Stomach (tissue), 9 donors: Measurements from ENCODE around the gene MAP3K6. TPM values are rescaled to one million over a fixed set of nuclear protein-coding genes. Genes with fewer than 3 reads are reported as not detected.
"Not testable (repeated sequence)": the region's sequence is repeated elsewhere in the genome, so short reads cannot be mapped to it uniquely, and the experiment has no call there.

Experiments used
- DNase-seq, 2 donors: peaks; one replicate each; pipeline versions ENCODE4 v3.0.0 to v3.0.0-alpha.2; 2013 to 2019
- H3K27ac ChIP-seq, 5 donors: fragments of 200-600 bp in 4 of 5; sonication (generic) in 4 of 5; one replicate each; pipeline ENCODE4 v1.5.1; 2013 to 2019; ENCODE audit warnings: mild to moderate bottlenecking in 1 of 5, moderate library complexity in 1 of 5
- H3K27me3 ChIP-seq, 3 donors: fragments of 200-600 bp; sonication (generic); one replicate each; pipeline ENCODE4 v1.5.1; 2017 to 2019; ENCODE audit warnings: mixed run types in 1 of 3
- H3K36me3 ChIP-seq, 4 donors: fragments of 200-600 bp; sonication (generic); 1 replicate in 3 of 4; 2 replicates in 1 of 4; pipeline ENCODE4 v1.5.1; 2016 to 2019
- H3K4me1 ChIP-seq, 4 donors: fragments of 200-600 bp; sonication (generic); one replicate each; pipeline ENCODE4 v1.5.1; 2016 to 2019
- H3K4me3 ChIP-seq, 4 donors: fragments of 200-600 bp; sonication (generic) in 3 of 4; one replicate each; pipeline ENCODE4 v1.5.1; 2016 to 2019; ENCODE audit warnings: mild to moderate bottlenecking in 1 of 4
- H3K9me3 ChIP-seq, 4 donors: fragments of 200-600 bp; sonication (generic); one replicate each; pipeline ENCODE4 v1.5.1; 2016 to 2019
- EP300 ChIP-seq: sonication (generic); formaldehyde crosslinking; IDR thresholded peaks from one replicate; pipeline ENCODE4 v1.6.1; 2017; ENCODE audit warnings: antibody characterized with exemption
- POLR2A ChIP-seq, 4 donors: fragments of 450-650 bp; IDR thresholded peaks; one replicate each; pipeline ENCODE4 v1.6.1; 2016; ENCODE audit warnings: antibody characterized with exemption in 4 of 4, control low read depth in 2 of 4, mild to moderate bottlenecking in 1 of 4, moderate library complexity in 1 of 4
- POLR2AphosphoS5 ChIP-seq, 3 donors: sonication (generic); formaldehyde crosslinking; IDR thresholded peaks; one replicate each; pipeline ENCODE4 v1.6.1; 2016; ENCODE audit warnings: antibody characterized with exemption in 3 of 3
- WGBS, 5 donors: extraction: QIAGEN DNeasy Blood & Tissue Kit in 3 of 5; methylation state at CpG; one replicate each; pipeline versions ENCODE4 v1.1.5 to v1.1.7; 2013 to 2018; 5-methylcytosine and 5-hydroxymethylcytosine counted together
- intact Hi-C: fragments of 100-400 bp; cut with DNase I; formaldehyde crosslinking; loops from one replicate; pipeline ENCODE4 v1.15.1; 2023; ENCODE audit warnings: low total_unique reads
- polyA plus RNA-seq, 3 donors: library from polyadenylated mRNA; stranded (reverse); fragments of 200-250 nt; gene quantifications; one replicate each; pipeline ENCODE4 v1.2.3, GENCODE V29; 2013
- total RNA-seq, 5 donors: library from RNA; depleted of rRNA; stranded (reverse); fragments of >200 nt; gene quantifications; one replicate each; pipeline versions ENCODE4 v1.1.0 to v1.2.3, GENCODE V29; 2014 to 2016
- TF ChIP-seq, protein P1 (sequence below), 7 experiments: fragments of 450-650 bp in 4 of 7; fragments of 200-600 bp in 3 of 7; sonication (generic) in 3 of 7; IDR thresholded peaks; one replicate each; pipeline ENCODE4 v1.5.1; 2016 to 2019; ENCODE audit warnings: antibody characterized with exemption in 7 of 7, control low read depth in 2 of 7, mild to moderate bottlenecking in 1 of 7
- donor health status: healthy with polysubstance abuse.
- donor health status: Bipolar disorder and iron deficiency.
- donor health status: healthy.

The MAP3K6 gene
- total and polyA plus RNA-seq, 8 donors, result 11.6 to 110 (median 36.2) TPM

DNA sequence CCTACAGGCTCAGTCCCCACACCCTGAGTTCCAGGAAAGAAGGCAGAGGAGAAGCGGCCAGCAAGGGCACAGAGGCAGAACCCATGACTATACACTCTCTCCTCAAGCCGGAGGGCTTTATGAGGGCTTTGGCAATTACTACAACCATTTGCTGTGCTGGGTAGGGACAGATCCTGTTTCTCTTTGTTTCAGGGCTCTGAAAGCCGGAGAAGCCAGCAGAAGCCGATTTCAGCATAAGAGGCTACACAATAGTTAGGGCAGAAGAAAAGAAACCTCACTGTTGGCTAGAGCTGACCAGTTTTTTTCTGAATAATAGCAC, 39.6 kb upstream of the MAP3K6 start:
- Histone ChIP-seq H3K36me3 (peaks cover 52 to 70% (median 62%) of the 10 kb centered on the region in 4 donors), H3K9me3 (no peaks in the 10 kb centered on the region), H3K27me3 (no peaks in the 10 kb centered on the region), H3K27ac (peak overlapping the region; percentile 3 to 83 (median 48)), H3K4me1 (peaks cover 27 to 64% (median 51%) of the 10 kb centered on the region in 4 donors), H3K4me3 (no peak overlapping the region)
- WGBS, 5 donors, result 37 to 62% (median 58%) methylated on average over 4 of the region's 4 CpGs
- no peak for DNase-seq
- intact Hi-C loops, result no loop called here
- no peak for TF ChIP-seq POLR2A (IDR thresholded peaks at IDR 0.05)
- TF ChIP-seq EP300, result no peak
- TF ChIP-seq, protein P1, sequence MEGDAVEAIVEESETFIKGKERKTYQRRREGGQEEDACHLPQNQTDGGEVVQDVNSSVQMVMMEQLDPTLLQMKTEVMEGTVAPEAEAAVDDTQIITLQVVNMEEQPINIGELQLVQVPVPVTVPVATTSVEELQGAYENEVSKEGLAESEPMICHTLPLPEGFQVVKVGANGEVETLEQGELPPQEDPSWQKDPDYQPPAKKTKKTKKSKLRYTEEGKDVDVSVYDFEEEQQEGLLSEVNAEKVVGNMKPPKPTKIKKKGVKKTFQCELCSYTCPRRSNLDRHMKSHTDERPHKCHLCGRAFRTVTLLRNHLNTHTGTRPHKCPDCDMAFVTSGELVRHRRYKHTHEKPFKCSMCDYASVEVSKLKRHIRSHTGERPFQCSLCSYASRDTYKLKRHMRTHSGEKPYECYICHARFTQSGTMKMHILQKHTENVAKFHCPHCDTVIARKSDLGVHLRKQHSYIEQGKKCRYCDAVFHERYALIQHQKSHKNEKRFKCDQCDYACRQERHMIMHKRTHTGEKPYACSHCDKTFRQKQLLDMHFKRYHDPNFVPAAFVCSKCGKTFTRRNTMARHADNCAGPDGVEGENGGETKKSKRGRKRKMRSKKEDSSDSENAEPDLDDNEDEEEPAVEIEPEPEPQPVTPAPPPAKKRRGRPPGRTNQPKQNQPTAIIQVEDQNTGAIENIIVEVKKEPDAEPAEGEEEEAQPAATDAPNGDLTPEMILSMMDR (IDR thresholded peaks at IDR 0.05), result no peak
- TF ChIP-seq POLR2AphosphoS5 (IDR thresholded peaks at IDR 0.05), result no peak

DNA sequence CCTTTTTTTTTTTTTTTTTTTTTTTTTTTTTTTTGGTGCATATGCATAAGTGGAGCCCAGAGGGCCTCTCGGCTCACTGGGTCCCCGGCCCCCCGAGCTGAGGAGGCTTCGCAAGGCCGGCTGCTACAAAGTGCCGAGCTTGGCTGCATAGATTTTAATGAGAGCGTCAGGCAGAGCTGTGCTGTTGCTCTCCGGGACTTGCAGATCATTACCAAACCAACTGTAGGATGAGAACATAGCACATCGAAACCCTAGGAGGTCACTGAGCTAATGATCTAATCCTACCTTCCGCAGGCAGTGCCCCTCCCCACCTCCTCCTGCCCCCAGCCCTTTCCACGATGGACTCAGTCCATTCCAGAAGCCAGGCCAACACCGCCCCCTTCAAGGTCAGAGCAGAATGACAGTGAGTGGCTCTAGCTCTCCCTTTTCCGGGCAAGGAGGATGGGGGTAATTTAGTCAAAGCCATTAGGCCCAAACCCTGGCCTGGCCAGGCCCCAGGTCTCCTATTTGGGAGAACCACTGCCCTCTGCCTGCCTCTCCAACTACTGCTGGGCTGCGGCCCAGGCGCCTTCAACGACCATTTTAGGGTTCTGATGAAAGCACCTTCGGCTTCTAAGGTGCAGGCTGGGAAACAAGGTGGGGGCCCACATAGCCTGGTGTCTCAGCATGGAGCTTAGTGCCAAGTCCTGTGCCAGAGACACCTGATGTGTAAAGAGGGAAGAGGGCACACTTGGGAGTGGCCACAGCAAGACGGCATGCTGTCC, 39.0 kb upstream of the MAP3K6 start:
- peaks cover 46 to 64% (median 56%) of the 10 kb centered on the region in 4 donors for H3K36me3 ChIP-seq
- 57 to 86% (median 77%) methylated on average over 10 to 17 of the region's 18 CpGs for WGBS, 5 donors

DNA sequence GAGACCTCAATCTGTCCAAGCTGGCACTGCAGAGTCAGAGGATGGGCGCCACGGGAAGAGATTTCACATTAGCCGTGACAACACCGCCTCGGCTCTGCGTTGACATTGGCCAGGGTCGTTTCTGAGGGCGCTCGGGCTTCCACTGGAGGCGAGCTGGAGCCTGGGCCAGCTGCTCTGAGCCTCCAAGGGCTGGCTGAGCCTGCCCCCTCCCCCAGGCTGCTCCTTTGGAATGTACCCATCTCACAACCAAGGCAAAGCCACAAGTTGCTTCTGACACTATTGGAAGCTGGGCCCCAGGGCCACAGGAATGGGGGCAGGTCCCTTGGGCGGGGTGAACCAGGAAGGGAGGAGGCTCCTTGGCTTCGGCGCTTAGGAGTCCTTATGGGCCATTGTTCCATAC, 38.3 kb upstream of the MAP3K6 start:
- intact Hi-C loops, result no loop called here
- H3K27me3 ChIP-seq, result no peaks in the 10 kb centered on the region
- no peak overlapping the region for H3K4me3 ChIP-seq
- H3K27ac ChIP-seq, result peak overlapping the region; percentile 19 to 83 (median 76)
- WGBS, 5 donors, result 60 to 70% (median 68%) methylated on average over 6 to 13 of the region's 13 CpGs
- peaks cover 33 to 76% (median 58%) of the 10 kb centered on the region in 4 donors for H3K4me1 ChIP-seq
- peak in 1 of 2 donors; percentile 59 for DNase-seq
- no peaks in the 10 kb centered on the region for H3K9me3 ChIP-seq
- TF ChIP-seq EP300, result no peak
- TF ChIP-seq POLR2AphosphoS5 (IDR thresholded peaks at IDR 0.05), result no peak
- TF ChIP-seq, protein P1 (IDR thresholded peaks at IDR 0.05), result no peak
- H3K36me3 ChIP-seq, result peaks cover 40 to 57% (median 49%) of the 10 kb centered on the region in 4 donors

More for the DNA sequence above, 39.0 kb upstream of the MAP3K6 start:
- DNase-seq, H3K27me3 ChIP-seq, H3K4me3 ChIP-seq, H3K9me3 ChIP-seq, intact Hi-C loops: not testable (repeated sequence)
- H3K27ac ChIP-seq, result peak overlapping the region; percentile 3 to 83 (median 76)
- peaks cover 28 to 69% (median 54%) of the 10 kb centered on the region in 4 donors for H3K4me1 ChIP-seq

DNA sequence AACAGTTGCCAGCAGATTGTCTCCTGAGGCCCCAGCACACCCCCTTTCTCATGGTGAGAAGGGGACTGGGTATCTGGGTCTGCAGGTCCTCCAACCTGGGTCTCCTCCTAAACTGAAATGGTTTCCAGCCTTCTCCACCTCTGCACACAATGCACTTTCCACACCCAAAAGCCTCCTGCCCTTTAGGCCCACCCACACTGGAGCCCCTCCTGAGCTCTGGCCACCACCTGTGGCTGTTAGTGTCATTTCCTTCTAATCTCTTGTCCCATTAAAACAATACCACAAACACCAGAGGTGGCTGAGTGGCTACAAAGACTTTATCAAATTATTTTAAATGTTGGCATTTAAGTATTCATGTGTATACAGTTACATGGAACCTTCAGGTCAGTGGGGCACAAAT, 37.2 kb upstream of the MAP3K6 start:
- TF ChIP-seq, protein P1 (IDR thresholded peaks at IDR 0.05), result no peak
- TF ChIP-seq POLR2A (IDR thresholded peaks at IDR 0.05) (no peak), POLR2AphosphoS5 (IDR thresholded peaks at IDR 0.05) (no peak), EP300 (no peak)
- H3K36me3 ChIP-seq, result peaks cover 30 to 46% (median 38%) of the 10 kb centered on the region in 4 donors
- no peak overlapping the region for H3K4me3 ChIP-seq
- H3K9me3 ChIP-seq, result no peaks in the 10 kb centered on the region
- intact Hi-C loops, result no loop called here
- peaks cover 33 to 88% (median 61%) of the 10 kb centered on the region in 4 donors for H3K4me1 ChIP-seq
- no peaks in the 10 kb centered on the region for H3K27me3 ChIP-seq
- H3K27ac ChIP-seq, result peak overlapping the region; percentile 9 to 83 (median 76)
- no peak for DNase-seq
